Muscle of leg (tissue), 11 donors: ENCODE results near the gene KLHL30. TPM values are rescaled to one million over a fixed set of nuclear protein-coding genes. Genes with fewer than 3 reads are reported as not detected.
A peak's percentile ranks its signal among the peaks of the same experiment; 100 is the strongest.

Source experiments
- DNase-seq: peaks from one replicate; pipeline ENCODE4 v3.0.0; 2013
- H3K27ac ChIP-seq: one replicate; pipeline ENCODE4 v1.5.1; 2013; ENCODE audit warnings: mild to moderate bottlenecking, low read length, control low read depth
- H3K27me3 ChIP-seq: one replicate; pipeline ENCODE4 v1.6.1; 2013; ENCODE audit warnings: low read length; ENCODE audit not compliant: control insufficient read depth, insufficient read depth
- H3K36me3 ChIP-seq: one replicate; pipeline ENCODE4 v1.6.1; 2013; ENCODE audit warnings: low read length; ENCODE audit not compliant: control insufficient read depth, insufficient read depth
- H3K4me1 ChIP-seq: one replicate; pipeline ENCODE4 v1.6.1; 2013; ENCODE audit warnings: low read length; ENCODE audit not compliant: control insufficient read depth, insufficient read depth
- H3K4me3 ChIP-seq: one replicate; pipeline ENCODE4 v1.5.1; 2013; ENCODE audit warnings: low read length, control low read depth
- H3K9me3 ChIP-seq: replicated peaks from 2 replicates; pipeline ENCODE4 v1.6.1; 2013; ENCODE audit warnings: low read depth, low read length; ENCODE audit not compliant: control insufficient read depth
- WGBS: methylation state at CpG from one replicate; pipeline ENCODE4 v1.1.5; 2013; ENCODE audit warnings: missing lambda C conversion rate; ENCODE audit not compliant: insufficient coverage; 5-methylcytosine and 5-hydroxymethylcytosine counted together
- polyA plus RNA-seq, 8 donors: library from polyadenylated mRNA; unstranded; fragments of 120-200 nt; gene quantifications; one replicate each; pipeline versions ENCODE4 v1.2.1 to v1.2.3, GENCODE V29; 2013; ENCODE audit warnings: inconsistent platforms in 1 of 8, low replicate concordance in 1 of 8; ENCODE audit not compliant: insufficient read length in 8 of 8, insufficient read depth in 1 of 8
- total RNA-seq: library from RNA; stranded (reverse); fragments of 120-200 nt; gene quantifications from one replicate; pipeline ENCODE4 v1.2.4, GENCODE V29; 2013

The KLHL30 gene
- total and polyA plus RNA-seq, 9 donors = 9.9 to 18.4 (median 13.9) TPM

- peak; percentile 89 for DNase-seq
- Histone ChIP-seq H3K36me3 (peaks cover 3% of the 10 kb centered on the region), H3K27ac (peak overlapping the region; percentile 91), H3K27me3 (no peaks in the 10 kb centered on the region), H3K9me3 (peaks cover 3% of the 10 kb centered on the region), H3K4me3 (no peak overlapping the region), H3K4me1 (peaks cover 69% of the 10 kb centered on the region)
- 50% methylated on average over 8 of the region's 14 CpGs for WGBS
These were observed 11.5 kb downstream of the KLHL30 start for GRCh38 chr2:238149841-238150572.

GRCh38 chr2:238150686-238151085 lies 12.2 kb downstream of the KLHL30 start:
- H3K27ac ChIP-seq = peak overlapping the region; percentile 91
- peaks cover 3% of the 10 kb centered on the region for H3K36me3 ChIP-seq
- DNase-seq = no peak
- peaks cover 3% of the 10 kb centered on the region for H3K9me3 ChIP-seq
- WGBS = 91% methylated on average over 24 of the region's 25 CpGs
- H3K4me1 ChIP-seq = peaks cover 75% of the 10 kb centered on the region
- no peaks in the 10 kb centered on the region for H3K27me3 ChIP-seq
- no peak overlapping the region for H3K4me3 ChIP-seq

GRCh38 chr2:238151205-238151604 lies 12.7 kb downstream of the KLHL30 start:
- peaks cover 3% of the 10 kb centered on the region for H3K36me3 ChIP-seq
- H3K4me3 ChIP-seq = no peak overlapping the region
- H3K9me3 ChIP-seq = peaks cover 3% of the 10 kb centered on the region
- no peak overlapping the region for H3K27ac ChIP-seq
- DNase-seq = no peak
- no peaks in the 10 kb centered on the region for H3K27me3 ChIP-seq
- WGBS = 71% methylated on average over 9 of the region's 13 CpGs
- H3K4me1 ChIP-seq = peaks cover 81% of the 10 kb centered on the region

GRCh38 chr2:238151628-238152235 lies 13.3 kb downstream of the KLHL30 start:
- no peak for DNase-seq
- H3K27me3 ChIP-seq = no peaks in the 10 kb centered on the region
- H3K4me3 ChIP-seq = no peak overlapping the region
- peaks cover 3% of the 10 kb centered on the region for H3K9me3 ChIP-seq
- WGBS = 72% methylated on average over 9 of the region's 16 CpGs
- peaks cover 84% of the 10 kb centered on the region for H3K4me1 ChIP-seq
- peaks cover 3% of the 10 kb centered on the region for H3K36me3 ChIP-seq
- no peak overlapping the region for H3K27ac ChIP-seq

GRCh38 chr2:238152771-238153688 lies 14.6 kb downstream of the KLHL30 start:
- DNase-seq = no peak
- Histone ChIP-seq H3K4me3 (no peak overlapping the region), H3K36me3 (peaks cover 3% of the 10 kb centered on the region), H3K9me3 (peaks cover 3% of the 10 kb centered on the region), H3K27ac (no peak overlapping the region), H3K27me3 (peaks cover 5% of the 10 kb centered on the region), H3K4me1 (peaks cover 81% of the 10 kb centered on the region)
- 91% methylated on average over 8 of the region's 22 CpGs for WGBS

GRCh38 chr2:238154570-238154969 lies 16.1 kb downstream of the KLHL30 start:
- Histone ChIP-seq H3K27me3 (peaks cover 15% of the 10 kb centered on the region), H3K4me1 (peaks cover 76% of the 10 kb centered on the region), H3K36me3 (peaks cover 3% of the 10 kb centered on the region), H3K27ac (peak overlapping the region; percentile 86), H3K4me3 (no peak overlapping the region), H3K9me3 (peaks cover 3% of the 10 kb centered on the region)
- no peak for DNase-seq
- 95% methylated on average over 9 of the region's 10 CpGs for WGBS

GRCh38 chr2:238155051-238155760 lies 16.7 kb downstream of the KLHL30 start:
- H3K4me3 ChIP-seq = no peak overlapping the region
- 47% methylated on average over 18 of the region's 19 CpGs for WGBS
- peak overlapping the region; percentile 86 for H3K27ac ChIP-seq
- peaks cover 21% of the 10 kb centered on the region for H3K27me3 ChIP-seq
- peaks cover 3% of the 10 kb centered on the region for H3K9me3 ChIP-seq
- H3K4me1 ChIP-seq = peaks cover 76% of the 10 kb centered on the region
- H3K36me3 ChIP-seq = peaks cover 3% of the 10 kb centered on the region
- peak; percentile 67 for DNase-seq

- Histone ChIP-seq H3K27ac (peak overlapping the region; percentile 86), H3K4me3 (no peak overlapping the region), H3K4me1 (peaks cover 76% of the 10 kb centered on the region), H3K9me3 (peaks cover 3% of the 10 kb centered on the region), H3K27me3 (peaks cover 25% of the 10 kb centered on the region), H3K36me3 (peaks cover 3% of the 10 kb centered on the region)
- DNase-seq = peak; percentile 35
- 62% methylated on average over 11 of the region's 18 CpGs for WGBS
These were observed 17.6 kb downstream of the KLHL30 start for GRCh38 chr2:238155761-238156694.

- H3K36me3 ChIP-seq = no peaks in the 10 kb centered on the region
- peaks cover 34% of the 10 kb centered on the region for H3K27me3 ChIP-seq
- no peak for DNase-seq
- peaks cover 3% of the 10 kb centered on the region for H3K9me3 ChIP-seq
- no peak overlapping the region for H3K4me3 ChIP-seq
- peaks cover 67% of the 10 kb centered on the region for H3K4me1 ChIP-seq
- WGBS = 49% methylated on average over 9 of the region's 14 CpGs
- no peak overlapping the region for H3K27ac ChIP-seq
These were observed 19.1 kb downstream of the KLHL30 start for GRCh38 chr2:238157506-238158017.
